ENCODE measurements around the gene HELB. TPM values are rescaled to one million over a fixed set of nuclear protein-coding genes. Genes with fewer than 3 reads are reported as not detected.

The HELB gene
- polyA plus RNA-seq, 2 of the 4 experiments (the other 2 are of a cell fraction) = 1.1 to 5.6 TPM

DNA sequence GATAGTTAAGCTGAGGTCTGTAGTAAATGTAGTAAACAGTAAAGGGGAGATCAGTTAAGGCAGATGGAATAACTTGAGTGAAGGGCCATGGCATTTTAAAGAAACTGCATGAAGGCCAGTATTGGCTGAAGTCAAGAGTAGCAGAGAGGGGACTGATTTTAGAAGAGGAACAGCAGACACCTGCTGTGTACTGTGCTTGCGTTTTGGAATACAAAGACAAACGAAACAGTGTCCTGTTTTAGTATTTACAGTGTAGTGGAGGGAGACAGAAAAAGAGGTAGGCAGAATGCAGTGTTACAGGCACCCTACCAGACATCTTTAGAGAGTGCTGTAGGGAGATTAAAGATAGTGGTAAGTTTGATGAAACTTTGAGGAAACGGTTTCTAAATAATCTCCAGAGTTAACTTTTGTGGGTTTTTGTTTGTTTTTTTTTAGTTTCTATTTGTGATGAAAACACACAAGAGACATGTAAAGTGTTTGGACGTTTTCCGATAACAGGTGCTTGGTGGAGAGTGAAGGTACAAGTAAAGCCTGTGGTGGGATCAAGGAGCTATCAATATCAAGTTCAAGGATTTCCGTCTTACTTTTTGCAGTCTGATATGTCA, 2.1 kb downstream of the HELB start:
- ChIA-PET CTCF (no interaction called here), POLR2A (no interaction called here)
- 69% methylated on average over 6 of the region's 6 CpGs for WGBS (ENCODE audit: missing lambda C conversion rate)
- FAIRE-seq (no peak), ATAC-seq (no peak), DNase-seq (ENCODE audit: low read depth in 1 of 2, low spot score in 1 of 2) (no peak)
- Histone ChIP-seq H3K4me3 (no peak overlapping the region), H3K4me1 (peaks cover 12% of the 10 kb centered on the region; the same call in 2 of the 3 replicates), H3K4me2 (no peak overlapping the region; the same call in 1 of the 3 replicates), H3K27ac (no peak overlapping the region), H3K9me3 (no peaks in the 10 kb centered on the region)
- TF ChIP-seq SMC3 (IDR thresholded peaks at IDR 0.05) = no peak
- no peak for TF ChIP-seq NPAS2 (CRISPR knock-in tag; IDR thresholded peaks at IDR 0.05; ENCODE audit: borderline replicate concordance)
- TF ChIP-seq MAZ (IDR thresholded peaks at IDR 0.05; ENCODE audit: borderline replicate concordance, low read depth, low read length) = no peak
- TF ChIP-seq HEYL (CRISPR knock-in tag; IDR thresholded peaks at IDR 0.05) = no peak
- TF ChIP-seq, protein P1, sequence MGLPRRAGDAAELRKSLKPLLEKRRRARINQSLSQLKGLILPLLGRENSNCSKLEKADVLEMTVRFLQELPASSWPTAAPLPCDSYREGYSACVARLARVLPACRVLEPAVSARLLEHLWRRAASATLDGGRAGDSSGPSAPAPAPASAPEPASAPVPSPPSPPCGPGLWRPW (IDR thresholded peaks at IDR 0.05) = no peak
- TF ChIP-seq SREBF2 (IDR thresholded peaks at IDR 0.05) = no peak
- no peak for TF ChIP-seq ZFP36 (IDR thresholded peaks at IDR 0.05; ENCODE audit: borderline replicate concordance, partially characterized antibody)
- TF ChIP-seq, protein P2, sequence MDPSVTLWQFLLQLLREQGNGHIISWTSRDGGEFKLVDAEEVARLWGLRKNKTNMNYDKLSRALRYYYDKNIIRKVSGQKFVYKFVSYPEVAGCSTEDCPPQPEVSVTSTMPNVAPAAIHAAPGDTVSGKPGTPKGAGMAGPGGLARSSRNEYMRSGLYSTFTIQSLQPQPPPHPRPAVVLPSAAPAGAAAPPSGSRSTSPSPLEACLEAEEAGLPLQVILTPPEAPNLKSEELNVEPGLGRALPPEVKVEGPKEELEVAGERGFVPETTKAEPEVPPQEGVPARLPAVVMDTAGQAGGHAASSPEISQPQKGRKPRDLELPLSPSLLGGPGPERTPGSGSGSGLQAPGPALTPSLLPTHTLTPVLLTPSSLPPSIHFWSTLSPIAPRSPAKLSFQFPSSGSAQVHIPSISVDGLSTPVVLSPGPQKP (IDR thresholded peaks at IDR 0.05; ENCODE audit: low read depth, low read length) = no peak
- no peak for TF ChIP-seq NR3C1 (IDR thresholded peaks at IDR 0.05)
- TF ChIP-seq, protein P3, sequence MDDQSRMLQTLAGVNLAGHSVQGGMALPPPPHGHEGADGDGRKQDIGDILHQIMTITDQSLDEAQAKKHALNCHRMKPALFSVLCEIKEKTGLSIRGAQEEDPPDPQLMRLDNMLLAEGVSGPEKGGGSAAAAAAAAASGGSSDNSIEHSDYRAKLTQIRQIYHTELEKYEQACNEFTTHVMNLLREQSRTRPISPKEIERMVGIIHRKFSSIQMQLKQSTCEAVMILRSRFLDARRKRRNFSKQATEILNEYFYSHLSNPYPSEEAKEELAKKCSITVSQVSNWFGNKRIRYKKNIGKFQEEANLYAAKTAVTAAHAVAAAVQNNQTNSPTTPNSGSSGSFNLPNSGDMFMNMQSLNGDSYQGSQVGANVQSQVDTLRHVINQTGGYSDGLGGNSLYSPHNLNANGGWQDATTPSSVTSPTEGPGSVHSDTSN (IDR thresholded peaks at IDR 0.05) = no peak
- TF ChIP-seq CEBPB (IDR thresholded peaks at IDR 0.05) = no peak
- no peak for TF ChIP-seq FOXS1 (CRISPR knock-in tag; IDR thresholded peaks at IDR 0.05)
- TF ChIP-seq JUNB (IDR thresholded peaks at IDR 0.05) = no peak
- no peak for TF ChIP-seq RAD21 (conservative IDR thresholded peaks at IDR 0.05 in 1 of 2, IDR thresholded peaks at IDR 0.05 in 1 of 2)

DNA sequence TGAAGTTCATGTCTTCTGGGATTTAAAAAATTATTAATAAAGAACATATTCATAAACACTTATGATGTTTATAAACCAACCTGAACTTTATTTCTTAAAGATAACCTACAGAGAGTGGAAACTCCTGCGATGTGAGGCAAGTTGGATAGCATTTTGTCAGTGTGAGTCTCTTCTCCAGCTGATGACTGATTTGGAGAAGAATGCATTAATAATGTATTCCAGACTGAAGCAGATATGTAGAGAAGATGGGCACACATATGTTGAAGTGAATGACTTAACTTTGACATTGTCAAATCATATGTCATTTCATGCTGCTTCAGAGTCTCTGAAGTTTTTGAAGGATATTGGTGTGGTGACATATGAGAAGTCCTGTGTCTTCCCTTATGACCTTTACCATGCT, 7.3 kb downstream of the HELB start:
- ChIA-PET CTCF (no interaction called here), POLR2A (no interaction called here)
- Histone ChIP-seq H3K9me3 (no peaks in the 10 kb centered on the region), H3K4me2 (no peak overlapping the region), H3K27ac (no peak overlapping the region), H3K4me1 (no peaks in the 10 kb centered on the region), H3K4me3 (no peak overlapping the region)
- no peak for FAIRE-seq
- no peak for DNase-seq (ENCODE audit: low read depth in 1 of 2, low spot score in 1 of 2)
- ATAC-seq = no peak
- TF ChIP-seq HOXB5 (CRISPR knock-in tag; IDR thresholded peaks at IDR 0.05) = no peak
- no peak for TF ChIP-seq POLR2A (IDR thresholded peaks at IDR 0.05; ENCODE audit: low read length)
- TF ChIP-seq ZNF302 (CRISPR knock-in tag; IDR thresholded peaks at IDR 0.05) = no peak
- TF ChIP-seq KDM5A (IDR thresholded peaks at IDR 0.05) = no peak
- TF ChIP-seq, protein P2 (IDR thresholded peaks at IDR 0.05; ENCODE audit: low read depth, low read length) = no peak
- no peak for TF ChIP-seq NR3C1 (IDR thresholded peaks at IDR 0.05)
- TF ChIP-seq CBX2 (IDR thresholded peaks at IDR 0.05; ENCODE audit: borderline replicate concordance, low read depth) = no peak
- no peak for TF ChIP-seq PHF8 (IDR thresholded peaks at IDR 0.05; ENCODE audit: borderline replicate concordance, low read depth)
- TF ChIP-seq HEYL (CRISPR knock-in tag; IDR thresholded peaks at IDR 0.05) = no peak
- 90% methylated on average over 1 of the region's 1 CpG for WGBS (ENCODE audit: missing lambda C conversion rate)

DNA sequence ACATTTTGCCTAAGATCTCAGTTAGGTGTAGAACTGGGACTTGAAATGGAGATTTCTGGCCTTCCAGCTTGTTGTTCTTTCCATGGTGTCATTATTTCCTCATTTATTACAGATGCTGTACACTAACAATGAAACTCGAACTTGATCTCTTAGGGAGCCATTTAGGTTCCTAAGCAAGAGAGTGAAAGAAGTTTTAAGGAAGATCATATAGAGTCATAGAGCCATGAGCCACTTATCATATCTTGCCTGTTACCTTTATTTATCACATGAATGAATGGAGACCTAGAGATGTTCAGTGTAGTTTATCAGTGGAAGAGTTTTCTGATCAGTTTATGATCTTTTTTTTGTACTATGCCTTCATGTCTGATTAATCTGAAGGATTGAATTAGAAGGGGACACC, 9.9 kb downstream of the HELB start:
- Histone ChIP-seq H3K27ac (no peak overlapping the region), H3K9me3 (no peaks in the 10 kb centered on the region), H3K4me2 (no peak overlapping the region), H3K4me3 (no peak overlapping the region), H3K4me1 (no peaks in the 10 kb centered on the region)
- DNase-seq (ENCODE audit: low read depth in 1 of 2, low spot score in 1 of 2) (no peak), ATAC-seq (no peak), FAIRE-seq (no peak)
- CTCF ChIA-PET = no interaction called here
- WGBS (ENCODE audit: missing lambda C conversion rate) = 32% methylated on average over 1 of the region's 1 CpG
- TF ChIP-seq ZNF302 (CRISPR knock-in tag; IDR thresholded peaks at IDR 0.05) (no peak), FOXS1 (CRISPR knock-in tag; IDR thresholded peaks at IDR 0.05) (no peak), MYC (IDR thresholded peaks at IDR 0.05; ENCODE audit: borderline replicate concordance, low read length) (no peak), JUN (IDR thresholded peaks at IDR 0.05) (no peak), POLR2A (IDR thresholded peaks at IDR 0.05; ENCODE audit: low read length) (no peak), RARB (CRISPR knock-in tag; IDR thresholded peaks at IDR 0.05) (no peak), RNF2 (IDR thresholded peaks at IDR 0.05; ENCODE audit: borderline replicate concordance, low read depth) (no peak), EHMT2 (IDR thresholded peaks at IDR 0.05; ENCODE audit: low read depth) (no peak), CBX2 (IDR thresholded peaks at IDR 0.05; ENCODE audit: borderline replicate concordance, low read depth) (no peak), NPAS2 (CRISPR knock-in tag; IDR thresholded peaks at IDR 0.05; ENCODE audit: borderline replicate concordance) (no peak)
- TF ChIP-seq, protein P4, sequence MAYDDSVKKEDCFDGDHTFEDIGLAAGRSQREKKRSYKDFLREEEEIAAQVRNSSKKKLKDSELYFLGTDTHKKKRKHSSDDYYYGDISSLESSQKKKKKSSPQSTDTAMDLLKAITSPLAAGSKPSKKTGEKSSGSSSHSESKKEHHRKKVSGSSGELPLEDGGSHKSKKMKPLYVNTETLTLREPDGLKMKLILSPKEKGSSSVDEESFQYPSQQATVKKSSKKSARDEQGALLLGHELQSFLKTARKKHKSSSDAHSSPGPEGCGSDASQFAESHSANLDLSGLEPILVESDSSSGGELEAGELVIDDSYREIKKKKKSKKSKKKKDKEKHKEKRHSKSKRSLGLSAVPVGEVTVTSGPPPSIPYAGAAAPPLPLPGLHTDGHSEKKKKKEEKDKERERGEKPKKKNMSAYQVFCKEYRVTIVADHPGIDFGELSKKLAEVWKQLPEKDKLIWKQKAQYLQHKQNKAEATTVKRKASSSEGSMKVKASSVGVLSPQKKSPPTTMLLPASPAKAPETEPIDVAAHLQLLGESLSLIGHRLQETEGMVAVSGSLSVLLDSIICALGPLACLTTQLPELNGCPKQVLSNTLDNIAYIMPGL (CRISPR knock-in tag; IDR thresholded peaks at IDR 0.05; ENCODE audit: borderline replicate concordance) = no peak
- POLR2A ChIA-PET = interaction anchor here (1.9 kb wide), 1 partner anchor 10 kb away, joined by 10 read pairs; the partner anchor contains the start of gene HELB
